ENCODE data around the gene SPR.

Gene SPR

DNA sequence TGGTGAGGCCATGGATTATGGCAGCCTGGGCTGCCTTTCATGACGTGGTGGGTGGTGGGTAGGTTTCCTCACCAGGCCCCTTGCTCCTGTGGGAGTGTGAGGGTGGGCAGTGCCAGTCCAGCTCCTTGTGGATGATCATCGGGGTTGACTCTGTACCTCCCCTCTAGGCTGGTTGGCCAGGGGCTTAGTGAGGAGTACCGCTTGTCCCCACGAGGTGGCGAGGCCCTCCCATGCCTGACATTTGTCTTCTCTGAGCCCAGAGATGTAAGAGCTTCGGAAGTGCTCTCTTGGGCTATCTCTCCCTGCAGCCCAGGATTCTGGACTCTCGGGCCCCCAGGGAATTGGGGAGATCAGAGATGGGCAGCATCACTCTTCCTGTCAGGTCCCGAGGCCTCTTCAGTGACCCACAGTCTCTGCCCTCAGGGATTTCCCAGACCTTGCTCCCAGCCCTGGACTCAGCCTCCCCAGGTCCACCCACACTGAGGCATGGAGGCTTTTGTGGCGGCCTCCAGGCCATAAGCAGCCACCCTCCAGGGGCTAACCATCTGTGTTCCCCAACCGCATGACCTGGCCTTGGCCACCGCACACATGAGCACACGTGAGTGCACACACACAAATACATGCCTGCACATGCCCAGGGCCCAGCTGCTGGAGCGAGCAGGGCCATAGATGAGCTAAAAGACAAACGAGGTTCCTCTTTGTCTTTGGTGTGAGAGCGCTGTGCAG lies 6.5 kb downstream of the SPR start:
- Histone ChIP-seq H3K4me1 (ENCODE audit: control insufficient read depth, insufficient read depth, low read length) (no peaks in the 10 kb centered on the region), H3K36me3 (ENCODE audit: control insufficient read depth in 2 of 2, insufficient read depth in 1 of 2, low read length in 2 of 2) (peaks cover 0 to 19% of the 10 kb centered on the region in 2 experiments; a peak in 2 of 3 replicates), H3K27ac (ENCODE audit: extremely low read depth, low read depth, low read length) (no peak overlapping the region), H3K9me3 (ENCODE audit: control insufficient read depth, insufficient read depth, low read depth, low read length) (no peaks in the 10 kb centered on the region), H3K4me3 (ENCODE audit: low read depth, low read length) (no peak overlapping the region)
- TF ChIP-seq ZFHX2 (tag by site-specific recombination; conservative IDR thresholded peaks at IDR 0.05), result 0 out of 2 replicates have a peak, but pooled peaks have one; percentile 12
- TF ChIP-seq KLF10 (tag by site-specific recombination; IDR thresholded peaks at IDR 0.05), result no peak
- no peak for TF ChIP-seq PRDM1 (tag by site-specific recombination; IDR thresholded peaks at IDR 0.05)
- TF ChIP-seq KLF7 (tag by site-specific recombination; IDR thresholded peaks at IDR 0.05; ENCODE audit: borderline replicate concordance), result no peak
- TF ChIP-seq ZSCAN23 (tag by site-specific recombination; IDR thresholded peaks at IDR 0.05), result no peak
- TF ChIP-seq, protein P1, sequence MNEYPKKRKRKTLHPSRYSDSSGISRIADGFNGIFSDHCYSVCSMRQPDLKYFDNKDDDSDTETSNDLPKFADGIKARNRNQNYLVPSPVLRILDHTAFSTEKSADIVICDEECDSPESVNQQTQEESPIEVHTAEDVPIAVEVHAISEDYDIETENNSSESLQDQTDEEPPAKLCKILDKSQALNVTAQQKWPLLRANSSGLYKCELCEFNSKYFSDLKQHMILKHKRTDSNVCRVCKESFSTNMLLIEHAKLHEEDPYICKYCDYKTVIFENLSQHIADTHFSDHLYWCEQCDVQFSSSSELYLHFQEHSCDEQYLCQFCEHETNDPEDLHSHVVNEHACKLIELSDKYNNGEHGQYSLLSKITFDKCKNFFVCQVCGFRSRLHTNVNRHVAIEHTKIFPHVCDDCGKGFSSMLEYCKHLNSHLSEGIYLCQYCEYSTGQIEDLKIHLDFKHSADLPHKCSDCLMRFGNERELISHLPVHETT (tag by site-specific recombination; IDR thresholded peaks at IDR 0.05), result no peak
- TF ChIP-seq ZNF654 (tag by site-specific recombination; IDR thresholded peaks at IDR 0.05; ENCODE audit: low read depth), result peak; percentile 62
- 0 out of 2 replicates have a peak, but pooled peaks have one; percentile 15 for TF ChIP-seq ZSCAN30 (tag by site-specific recombination; IDR thresholded peaks at IDR 0.05)
- TF ChIP-seq ZBTB17 (tag by site-specific recombination; IDR thresholded peaks at IDR 0.05), result peak; percentile 29; the same call in 1 of the 2 replicates
- TF ChIP-seq, protein P2, sequence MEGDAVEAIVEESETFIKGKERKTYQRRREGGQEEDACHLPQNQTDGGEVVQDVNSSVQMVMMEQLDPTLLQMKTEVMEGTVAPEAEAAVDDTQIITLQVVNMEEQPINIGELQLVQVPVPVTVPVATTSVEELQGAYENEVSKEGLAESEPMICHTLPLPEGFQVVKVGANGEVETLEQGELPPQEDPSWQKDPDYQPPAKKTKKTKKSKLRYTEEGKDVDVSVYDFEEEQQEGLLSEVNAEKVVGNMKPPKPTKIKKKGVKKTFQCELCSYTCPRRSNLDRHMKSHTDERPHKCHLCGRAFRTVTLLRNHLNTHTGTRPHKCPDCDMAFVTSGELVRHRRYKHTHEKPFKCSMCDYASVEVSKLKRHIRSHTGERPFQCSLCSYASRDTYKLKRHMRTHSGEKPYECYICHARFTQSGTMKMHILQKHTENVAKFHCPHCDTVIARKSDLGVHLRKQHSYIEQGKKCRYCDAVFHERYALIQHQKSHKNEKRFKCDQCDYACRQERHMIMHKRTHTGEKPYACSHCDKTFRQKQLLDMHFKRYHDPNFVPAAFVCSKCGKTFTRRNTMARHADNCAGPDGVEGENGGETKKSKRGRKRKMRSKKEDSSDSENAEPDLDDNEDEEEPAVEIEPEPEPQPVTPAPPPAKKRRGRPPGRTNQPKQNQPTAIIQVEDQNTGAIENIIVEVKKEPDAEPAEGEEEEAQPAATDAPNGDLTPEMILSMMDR (tag by site-specific recombination; IDR thresholded peaks at IDR 0.05), result peak; percentile 72
- CTCF ChIA-PET, result interaction anchor here (0.6 to 8.1 kb wide), 51 partner anchors 10 to 1367 kb away, joined by 3 to 168 read pairs (median 5); partner anchors contain the start of genes EMX1 and SMYD5
- POLR2A ChIA-PET, result interaction anchor here (1.7 kb wide), 1 partner anchor 283 kb away, joined by 6 read pairs; no protein-coding TSS in a partner anchor

DNA sequence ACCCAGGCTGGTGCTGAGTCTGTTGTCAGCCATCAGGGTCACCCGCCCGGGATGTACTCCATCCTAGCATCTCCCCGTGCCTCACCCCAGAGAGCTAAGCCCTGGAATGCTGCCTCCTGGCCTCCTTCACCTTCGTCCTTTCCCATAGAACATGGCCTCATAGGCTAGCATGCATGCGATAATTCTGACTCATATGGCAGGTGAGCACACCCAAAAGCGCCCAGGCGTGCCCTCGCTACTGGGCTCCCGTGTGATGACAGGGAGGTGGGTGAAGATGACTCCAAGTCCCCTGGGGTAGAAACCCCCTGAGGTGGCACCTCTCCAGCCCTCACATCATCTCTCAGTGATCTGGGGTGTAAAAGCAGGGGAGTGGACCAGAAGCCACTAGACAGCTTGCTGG lies 7.3 kb downstream of the SPR start:
- H3K36me3 ChIP-seq (ENCODE audit: control insufficient read depth in 2 of 2, insufficient read depth in 1 of 2, low read length in 2 of 2), result peaks cover 0 to 15% of the 10 kb centered on the region in 2 experiments; a peak in 2 of 3 replicates
- no peak overlapping the region for H3K4me3 ChIP-seq (ENCODE audit: low read depth, low read length)
- H3K27ac ChIP-seq (ENCODE audit: extremely low read depth, low read depth, low read length), result no peak overlapping the region
- ChIA-PET CTCF (interaction anchor here (0.7 to 8.1 kb wide), 16 partner anchors 9 to 1364 kb away, joined by 3 to 168 read pairs (median 14); partner anchors contain the start of gene SMYD5), POLR2A (interaction anchor here (0.6 kb wide), 1 partner anchor 15 kb away, joined by 5 read pairs; no protein-coding TSS in a partner anchor)
- H3K9me3 ChIP-seq (ENCODE audit: control insufficient read depth, insufficient read depth, low read depth, low read length), result no peaks in the 10 kb centered on the region
- no peaks in the 10 kb centered on the region for H3K4me1 ChIP-seq (ENCODE audit: control insufficient read depth, insufficient read depth, low read length)
- no peak for TF ChIP-seq ZNF174 (tag by site-specific recombination; IDR thresholded peaks at IDR 0.05)
- TF ChIP-seq WT1 (tag by site-specific recombination; IDR thresholded peaks at IDR 0.05), result no peak
- TF ChIP-seq, protein P3, sequence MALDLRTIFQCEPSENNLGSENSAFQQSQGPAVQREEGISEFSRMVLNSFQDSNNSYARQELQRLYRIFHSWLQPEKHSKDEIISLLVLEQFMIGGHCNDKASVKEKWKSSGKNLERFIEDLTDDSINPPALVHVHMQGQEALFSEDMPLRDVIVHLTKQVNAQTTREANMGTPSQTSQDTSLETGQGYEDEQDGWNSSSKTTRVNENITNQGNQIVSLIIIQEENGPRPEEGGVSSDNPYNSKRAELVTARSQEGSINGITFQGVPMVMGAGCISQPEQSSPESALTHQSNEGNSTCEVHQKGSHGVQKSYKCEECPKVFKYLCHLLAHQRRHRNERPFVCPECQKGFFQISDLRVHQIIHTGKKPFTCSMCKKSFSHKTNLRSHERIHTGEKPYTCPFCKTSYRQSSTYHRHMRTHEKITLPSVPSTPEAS (tag by site-specific recombination; IDR thresholded peaks at IDR 0.05), result no peak
- TF ChIP-seq ZNF341 (tag by site-specific recombination; IDR thresholded peaks at IDR 0.05; ENCODE audit: low read depth), result no peak
- no peak for TF ChIP-seq ZNF558 (tag by site-specific recombination; IDR thresholded peaks at IDR 0.05)
- TF ChIP-seq, protein P4, sequence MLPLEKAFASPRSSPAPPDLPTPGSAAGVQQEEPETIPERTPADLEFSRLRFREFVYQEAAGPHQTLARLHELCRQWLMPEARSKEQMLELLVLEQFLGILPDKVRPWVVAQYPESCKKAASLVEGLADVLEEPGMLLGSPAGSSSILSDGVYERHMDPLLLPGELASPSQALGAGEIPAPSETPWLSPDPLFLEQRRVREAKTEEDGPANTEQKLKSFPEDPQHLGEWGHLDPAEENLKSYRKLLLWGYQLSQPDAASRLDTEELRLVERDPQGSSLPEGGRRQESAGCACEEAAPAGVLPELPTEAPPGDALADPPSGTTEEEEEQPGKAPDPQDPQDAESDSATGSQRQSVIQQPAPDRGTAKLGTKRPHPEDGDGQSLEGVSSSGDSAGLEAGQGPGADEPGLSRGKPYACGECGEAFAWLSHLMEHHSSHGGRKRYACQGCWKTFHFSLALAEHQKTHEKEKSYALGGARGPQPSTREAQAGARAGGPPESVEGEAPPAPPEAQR (tag by site-specific recombination; IDR thresholded peaks at IDR 0.05), result no peak
- TF ChIP-seq ZNF335 (tag by site-specific recombination; conservative IDR thresholded peaks at IDR 0.05), result no peak
- no peak for TF ChIP-seq ZNF521 (tag by site-specific recombination; IDR thresholded peaks at IDR 0.05)
- no peak for TF ChIP-seq RBAK (tag by site-specific recombination; IDR thresholded peaks at IDR 0.05)
- TF ChIP-seq ZXDB (tag by site-specific recombination; IDR thresholded peaks at IDR 0.05), result no peak
- TF ChIP-seq ZNF677 (tag by site-specific recombination; IDR thresholded peaks at IDR 0.05), result no peak
- TF ChIP-seq ZBTB48 (tag by site-specific recombination; IDR thresholded peaks at IDR 0.05), result no peak
- no peak for TF ChIP-seq ZNF2 (tag by site-specific recombination; IDR thresholded peaks at IDR 0.05)
- TF ChIP-seq ZNF19 (tag by site-specific recombination; IDR thresholded peaks at IDR 0.05; ENCODE audit: low read depth), result no peak
- no peak for TF ChIP-seq BCL11B (tag by site-specific recombination; IDR thresholded peaks at IDR 0.05; ENCODE audit: low read depth)
- TF ChIP-seq ZFHX2 (tag by site-specific recombination; conservative IDR thresholded peaks at IDR 0.05), result no peak
- no peak for TF ChIP-seq ZNF626 (tag by site-specific recombination; IDR thresholded peaks at IDR 0.05)

Data from HEK293 (cell line).